ENCODE measurements around the gene DNAAF9.
"Not testable (repeated sequence)": the region's sequence is repeated elsewhere in the genome, so short reads cannot be mapped to it uniquely, and the experiment has no call there.

Gene DNAAF9

DNA sequence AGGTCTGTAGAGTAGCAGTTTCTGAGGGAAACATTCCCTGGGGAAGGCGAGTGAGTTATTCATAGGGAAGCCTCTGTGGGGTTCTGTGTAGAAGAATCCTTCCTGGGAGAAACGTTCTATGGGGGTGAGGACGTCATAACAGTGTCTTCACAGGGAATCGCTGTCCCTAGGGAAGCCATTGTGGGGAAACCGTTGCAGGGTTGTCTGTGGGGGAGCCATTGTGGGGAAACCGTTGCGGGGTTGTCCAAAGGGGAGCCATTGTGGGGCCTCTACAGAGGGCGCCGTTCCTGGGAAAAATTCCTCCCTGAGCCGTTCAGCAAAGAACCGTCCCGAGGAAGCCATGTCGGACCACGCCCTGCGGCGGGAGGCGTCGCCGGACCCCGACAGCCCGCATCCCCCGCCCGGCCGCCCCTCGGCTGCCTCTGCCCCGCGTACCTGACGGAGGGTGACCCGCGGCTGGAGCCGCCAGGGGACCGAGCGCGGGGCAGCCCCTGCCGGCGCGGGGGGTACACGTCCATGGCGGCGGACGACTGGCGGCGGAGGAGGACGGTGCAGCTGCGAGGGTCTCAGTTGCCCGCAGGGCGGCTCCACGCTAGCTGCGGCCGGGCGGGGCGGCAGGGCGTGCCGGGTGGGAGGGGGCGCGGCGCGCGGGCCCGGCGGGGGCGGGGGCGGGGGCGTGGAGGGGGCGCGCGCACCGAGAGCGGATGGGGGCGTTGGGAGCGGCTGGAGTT, at the start of gene DNAAF9:
Gene DNAAF9 (minus strand): TSS at position 630 of the 731 bp plus-strand sequence. CDS start 112 bp downstream, at position 518.
- peak; percentile 7 for DNase-seq

DNA sequence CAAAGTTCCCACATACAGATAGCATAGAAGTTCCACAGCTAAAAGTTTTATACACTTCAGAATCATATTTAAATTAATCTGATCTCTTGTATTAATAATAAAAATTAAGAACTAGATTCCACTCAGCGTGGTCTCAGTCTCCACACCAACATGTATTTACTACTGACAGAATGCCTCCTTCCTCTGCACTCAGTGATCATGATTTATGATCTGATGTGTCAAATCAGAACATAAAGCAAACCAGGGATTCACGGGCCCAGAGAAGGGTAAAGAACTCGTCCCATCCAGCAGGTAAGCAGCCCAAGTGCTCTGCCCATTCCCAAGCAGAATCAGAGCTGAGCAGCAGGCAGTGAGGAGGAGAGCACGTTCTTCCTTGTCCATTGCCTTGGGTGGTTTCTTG, 49.2 kb upstream of the DNAAF9 start:
- no peak for DNase-seq

DNA sequence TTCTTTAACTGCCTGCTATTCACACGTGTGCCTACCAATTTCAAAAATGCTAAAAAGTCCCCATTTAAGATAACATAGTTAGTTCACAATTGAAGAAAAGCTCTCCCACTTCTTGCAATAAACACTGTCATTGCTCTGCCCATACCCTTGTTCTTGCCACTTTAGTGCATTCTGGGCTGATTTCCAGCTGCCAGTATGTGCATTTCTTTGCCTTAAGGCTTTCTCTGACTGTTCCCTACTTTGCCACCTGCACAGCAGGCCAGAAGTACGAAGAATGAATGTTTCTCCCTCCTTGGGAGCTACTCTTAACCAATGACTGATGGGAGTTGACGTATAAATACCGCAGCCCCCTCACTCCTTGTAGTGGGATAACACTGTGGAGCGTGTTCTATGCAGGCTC, 47.4 kb upstream of the DNAAF9 start:
- DNase-seq = no peak

DNA sequence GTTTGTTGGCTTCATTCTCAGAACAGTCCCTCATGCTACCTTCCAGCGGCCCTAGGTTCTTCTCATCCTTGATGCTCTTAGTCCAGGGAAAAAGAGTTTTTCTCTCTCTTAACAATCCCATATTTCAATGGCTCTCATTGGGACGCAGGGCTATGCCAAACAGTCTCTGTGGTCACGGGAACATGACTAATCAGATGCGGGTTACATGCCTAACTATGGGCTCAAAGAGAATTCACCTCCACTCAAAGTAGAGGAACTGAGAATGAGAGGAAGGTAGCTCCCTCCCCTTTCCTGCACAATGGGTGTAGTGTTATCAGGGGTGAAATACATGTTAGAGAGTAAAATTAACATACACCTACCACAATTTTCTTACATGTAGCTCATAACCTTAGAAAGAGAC, 45.2 kb upstream of the DNAAF9 start:
- DNase-seq = no peak

DNA sequence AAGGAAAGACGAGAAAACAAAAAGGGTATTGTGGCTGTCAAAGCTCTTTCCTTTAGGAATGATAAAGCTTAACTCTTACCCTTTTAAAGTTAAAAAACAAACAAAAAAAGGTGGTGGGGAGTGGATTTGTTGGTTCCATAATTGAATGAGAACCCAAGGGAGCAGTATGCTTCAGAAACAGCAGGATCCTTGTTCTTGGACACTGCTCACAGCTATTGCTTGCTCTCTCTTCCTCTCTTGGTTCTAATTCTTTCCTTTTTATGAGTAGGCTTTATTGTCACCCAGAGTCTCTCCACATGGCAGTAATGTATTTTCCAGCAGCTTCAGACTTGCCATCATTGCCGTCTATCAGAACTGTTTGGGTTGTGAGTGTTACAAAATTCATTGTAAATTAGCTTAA, 44.7 kb upstream of the DNAAF9 start:
- no peak for DNase-seq

DNA sequence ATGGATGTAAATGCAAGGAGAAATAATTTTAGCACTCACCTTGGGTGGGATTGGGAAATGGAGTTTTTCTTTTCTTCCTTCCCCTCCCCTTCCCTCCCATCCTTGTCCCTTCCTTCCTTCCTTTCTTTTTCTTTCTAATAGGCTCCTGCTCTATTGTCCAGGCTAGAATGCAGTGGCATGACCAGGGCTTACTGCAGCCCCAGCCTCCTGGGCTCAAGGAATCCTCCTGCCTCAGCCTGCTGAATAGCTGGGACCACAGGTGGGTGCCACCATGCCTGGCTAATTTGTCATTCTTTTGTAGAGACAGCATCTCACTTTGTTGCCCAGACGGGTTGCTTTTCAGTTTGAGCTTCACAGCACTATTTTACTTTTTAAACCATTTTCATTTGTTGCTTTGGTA, 41.9 kb upstream of the DNAAF9 start:
- DNase-seq = no peak

DNA sequence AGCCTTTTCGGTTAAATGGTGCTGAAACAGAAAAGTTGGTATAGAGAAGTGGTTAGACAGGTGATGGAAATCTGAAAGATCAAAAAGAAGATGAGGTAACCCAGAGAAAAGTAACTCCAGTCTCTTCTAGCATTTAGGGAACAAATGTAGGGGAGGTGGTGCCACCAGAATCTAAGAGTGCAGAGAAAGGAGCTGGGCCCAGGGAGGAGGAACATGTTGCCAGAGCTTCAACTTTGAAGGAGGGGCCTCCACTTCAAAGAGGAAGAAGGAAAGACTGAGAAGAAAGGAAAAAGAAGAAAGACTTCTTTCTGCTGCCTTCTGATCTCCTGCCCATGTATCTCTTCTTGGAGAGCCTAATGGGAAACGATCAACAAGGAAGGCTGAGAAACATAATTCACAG, 39.9 kb upstream of the DNAAF9 start:
- no peak for DNase-seq

DNA sequence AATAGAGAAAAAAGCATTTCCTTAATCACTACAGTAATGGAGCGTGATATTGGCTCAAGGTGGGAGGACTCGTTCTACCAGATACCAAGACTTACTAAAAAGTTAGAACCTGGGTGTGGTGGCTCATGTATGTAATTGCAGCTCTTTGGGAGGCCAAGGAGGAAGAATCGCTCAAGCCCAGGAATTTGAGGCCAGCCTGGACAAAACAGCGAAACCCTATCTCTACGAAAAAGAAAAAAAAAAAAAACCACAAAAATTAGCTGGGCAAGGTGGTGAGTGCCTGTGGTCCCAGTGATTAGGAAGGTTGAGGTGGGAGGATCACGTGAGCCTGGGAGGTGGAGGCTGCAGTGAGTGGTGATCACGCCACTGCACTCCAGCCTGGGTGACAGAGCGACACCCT, 39.3 kb upstream of the DNAAF9 start:
- DNase-seq = no peak

DNA sequence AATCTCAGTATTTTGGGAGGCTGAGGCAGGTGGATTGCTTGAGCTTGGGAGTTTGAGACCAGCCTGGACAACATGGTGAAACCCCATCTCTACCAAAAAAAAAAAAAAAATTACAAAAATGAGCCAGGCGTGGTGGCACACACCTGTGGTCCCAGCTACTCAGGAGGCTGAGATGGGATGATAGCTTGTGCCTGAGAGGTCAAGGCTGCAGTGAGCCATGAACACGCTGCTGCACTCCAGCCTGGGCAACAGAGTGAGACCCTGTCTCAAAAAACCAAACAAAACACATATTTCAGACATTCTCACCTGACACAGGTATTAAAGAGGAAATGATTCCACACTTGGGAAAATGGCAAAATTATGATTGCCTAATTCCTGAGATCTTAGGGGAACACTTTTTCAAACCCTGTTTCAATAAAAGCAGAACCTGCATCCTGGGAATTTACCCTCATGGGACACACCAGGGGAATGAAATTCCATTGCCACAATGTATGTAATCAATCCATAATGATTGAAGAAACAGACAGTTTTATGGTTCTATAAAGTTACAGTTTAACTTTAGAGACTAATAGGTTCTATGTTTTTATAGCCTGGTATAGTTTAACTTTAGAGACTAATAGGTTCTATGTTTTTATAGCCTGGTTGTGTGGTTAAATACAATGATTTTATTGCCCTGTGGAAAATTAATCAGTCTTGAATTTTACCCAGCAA, 29.6 kb upstream of the DNAAF9 start:
- DNase-seq = no peak

DNA sequence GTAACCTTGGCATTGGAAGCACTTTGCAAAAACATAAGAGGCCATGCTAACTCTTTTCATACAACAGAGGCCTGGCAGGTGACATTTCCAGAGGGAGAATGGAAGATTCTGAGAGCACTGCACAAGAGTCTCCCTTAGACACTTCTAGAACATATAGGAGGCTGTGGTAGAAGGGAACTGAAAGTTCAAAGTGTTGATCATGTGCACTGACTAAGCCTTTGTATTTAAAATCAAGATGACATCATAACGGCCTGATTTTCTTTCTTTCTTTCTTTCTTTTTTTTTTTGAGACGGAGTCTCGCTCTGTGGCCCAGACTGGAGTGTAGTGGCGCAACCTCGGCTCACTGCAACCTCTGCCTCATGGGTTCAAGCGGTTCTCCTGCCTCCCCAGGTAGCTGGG, 26.8 kb upstream of the DNAAF9 start:
- no peak for DNase-seq

DNA sequence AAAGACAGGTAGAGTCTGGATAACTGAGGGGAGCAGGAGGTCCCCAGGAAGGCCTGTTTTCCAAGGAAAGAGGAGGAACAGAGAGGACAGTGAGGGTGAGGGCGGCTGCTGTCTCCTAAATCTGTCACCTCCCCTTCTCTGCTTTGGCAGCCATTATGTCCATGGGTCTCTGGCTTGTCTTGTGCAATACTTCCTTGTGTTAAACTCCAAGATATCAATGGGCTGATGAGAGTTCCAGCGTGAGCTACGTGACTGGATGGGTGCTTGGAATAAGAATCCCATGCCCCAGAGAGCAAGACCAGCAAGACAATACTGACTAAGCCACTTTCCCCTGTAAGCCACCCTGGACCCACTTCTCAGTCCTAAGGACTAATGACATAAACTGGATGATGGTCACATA, 26.3 kb upstream of the DNAAF9 start:
- DNase-seq = no peak

DNA sequence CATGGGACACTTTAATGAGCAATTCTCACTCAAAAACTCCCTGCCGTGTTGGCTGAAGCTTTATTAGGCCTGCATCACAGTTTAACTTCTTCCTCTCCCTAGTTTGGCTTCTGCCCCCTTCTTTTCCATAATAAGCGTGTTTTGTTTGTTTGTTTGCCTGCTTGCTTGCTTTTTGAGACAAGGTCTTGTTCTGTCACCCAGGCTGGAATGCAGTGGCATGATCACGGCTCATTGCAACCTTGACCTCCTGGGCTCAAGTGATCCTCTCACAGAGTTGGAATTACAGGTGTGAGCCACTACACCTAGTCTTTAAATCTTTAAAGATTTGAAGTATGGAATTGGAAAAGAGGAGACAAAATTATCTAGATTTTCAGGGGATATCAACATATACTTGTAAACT, 25.4 kb upstream of the DNAAF9 start:
- DNase-seq = no peak

DNA sequence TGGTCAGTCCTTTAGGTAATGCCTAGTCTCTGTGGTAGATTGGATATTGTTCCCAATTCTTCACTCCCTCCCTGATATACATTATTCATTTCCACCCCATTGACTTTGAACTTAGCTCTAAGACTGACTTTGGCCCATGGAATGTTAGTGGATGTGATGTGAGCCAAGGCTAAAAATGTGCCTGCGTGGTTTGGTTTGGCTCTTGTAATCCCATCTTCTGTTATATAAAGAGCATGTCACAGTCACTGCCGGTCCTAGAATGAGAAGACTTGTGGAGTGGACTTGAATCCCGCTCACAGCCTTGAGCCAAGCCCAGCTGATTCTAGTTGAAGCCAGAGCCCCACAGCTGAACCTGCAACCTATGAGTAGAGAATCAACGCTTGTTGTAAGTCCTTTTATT, 23.6 kb upstream of the DNAAF9 start:
- DNase-seq = no peak

DNA sequence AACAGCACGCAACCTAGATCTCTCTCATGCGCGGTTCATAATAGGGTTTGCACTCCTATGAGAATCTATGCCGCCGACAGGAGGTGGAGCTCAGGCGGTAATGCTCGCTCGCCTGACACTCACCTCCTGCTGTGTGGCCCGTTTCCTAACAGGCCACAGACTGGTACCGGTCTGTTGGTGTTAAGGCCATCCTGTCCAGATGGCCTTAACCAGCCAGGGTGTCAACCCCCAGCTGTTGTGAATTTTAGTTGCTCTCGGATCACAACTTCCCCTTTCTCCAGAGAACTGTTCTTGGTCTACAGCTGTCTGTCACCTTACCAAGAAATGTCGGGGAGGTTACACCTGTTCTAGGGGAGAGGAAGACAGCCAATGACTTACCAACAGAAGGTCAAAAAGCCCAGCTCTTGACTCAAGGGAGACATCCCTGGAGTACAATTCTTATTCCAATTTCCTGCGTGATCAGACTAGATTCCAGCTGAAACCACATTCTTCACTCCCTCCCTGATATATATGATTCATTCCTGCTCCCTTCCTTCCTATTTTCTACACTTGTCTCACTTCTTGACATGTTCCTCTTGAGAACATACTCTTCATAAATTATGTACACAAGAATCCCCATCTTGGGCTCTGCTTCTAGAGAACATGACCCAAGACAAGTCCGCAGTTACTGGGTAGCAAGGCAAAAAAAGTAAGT, 23.1 kb upstream of the DNAAF9 start:
- no peak for DNase-seq

DNA sequence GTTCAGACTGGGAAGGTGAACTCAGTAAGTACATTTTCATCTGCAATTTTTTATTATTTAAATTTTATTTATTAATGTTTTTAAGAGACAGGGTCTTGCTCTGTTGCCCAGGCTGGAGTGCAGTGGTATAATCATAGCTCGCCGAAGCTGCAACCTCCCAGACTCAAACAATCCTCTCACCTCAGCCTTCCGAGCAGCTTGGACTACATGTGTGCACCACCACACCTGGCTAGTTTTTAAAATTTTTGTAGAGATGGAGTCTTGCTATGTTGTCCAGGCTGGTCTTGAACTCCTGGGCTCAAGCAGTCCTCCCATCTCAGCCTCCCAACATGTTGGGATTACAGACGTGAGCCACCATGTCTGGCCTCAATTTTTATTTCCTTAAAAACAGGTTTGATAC, 19.3 kb upstream of the DNAAF9 start:
- DNase-seq = not testable (repeated sequence)

DNA sequence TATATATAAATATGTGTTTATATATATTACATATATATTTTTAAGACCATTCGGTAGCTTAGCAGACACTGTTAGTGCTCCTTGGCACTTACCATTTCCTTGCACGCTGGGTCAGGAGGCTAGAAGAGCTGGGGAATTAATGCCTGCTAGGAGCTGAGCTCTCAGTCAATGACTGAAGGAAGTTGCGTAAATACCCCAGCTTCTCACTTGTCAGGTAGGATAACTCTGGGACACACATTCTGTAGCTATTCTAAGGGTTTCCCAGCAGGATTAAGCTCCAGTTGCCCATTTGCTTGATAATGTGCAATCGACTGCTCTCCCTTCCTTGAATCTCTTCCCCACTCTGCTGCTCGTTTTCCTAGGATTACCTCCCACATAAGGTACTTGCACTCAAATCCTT, 15.7 kb upstream of the DNAAF9 start:
- DNase-seq = no peak

DNA sequence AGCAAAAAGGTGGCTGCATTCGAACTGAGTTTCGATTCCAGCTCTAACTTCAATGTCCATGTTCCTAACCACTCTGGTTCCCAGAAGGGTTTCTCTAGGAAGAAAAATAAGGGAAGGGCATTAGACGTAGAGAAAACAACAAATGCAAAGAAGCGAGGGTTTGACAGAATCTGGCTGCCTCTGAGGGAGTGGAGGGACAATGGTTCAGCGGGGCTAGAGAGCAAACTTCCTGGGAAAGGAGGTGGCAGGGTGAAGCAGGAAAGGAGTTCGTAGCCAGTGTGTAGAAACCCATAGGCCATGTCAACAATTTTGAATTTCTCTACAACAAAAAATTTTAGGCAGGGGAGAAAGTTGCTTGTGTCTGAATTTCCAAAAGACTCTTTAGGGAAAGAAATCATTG, 14.5 kb upstream of the DNAAF9 start:
- no peak for DNase-seq

DNA sequence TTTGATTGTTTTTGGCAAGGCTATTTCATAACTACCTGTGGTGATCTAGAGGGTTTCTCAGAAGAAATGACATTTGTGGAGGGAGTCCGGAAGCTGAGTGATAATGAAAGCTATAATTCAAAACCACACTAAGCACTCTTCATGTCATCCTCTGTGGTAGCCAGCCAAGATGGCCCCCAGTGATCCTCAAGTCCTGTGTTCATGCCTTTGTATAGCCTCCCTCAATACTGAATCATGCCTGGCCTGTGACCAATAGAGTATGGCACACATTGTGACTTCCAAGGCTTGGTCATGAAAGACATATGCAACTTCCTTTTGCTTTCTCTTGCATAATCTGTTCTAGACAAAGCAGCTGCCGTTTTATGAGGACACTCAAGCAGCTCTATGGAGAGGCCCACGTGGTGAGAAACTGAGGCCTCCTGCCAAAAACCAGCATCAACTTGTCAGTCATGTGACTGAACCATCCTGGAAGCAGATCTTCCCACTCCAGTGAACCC, 12.8 kb upstream of the DNAAF9 start:
- DNase-seq = peak; percentile 85

DNA sequence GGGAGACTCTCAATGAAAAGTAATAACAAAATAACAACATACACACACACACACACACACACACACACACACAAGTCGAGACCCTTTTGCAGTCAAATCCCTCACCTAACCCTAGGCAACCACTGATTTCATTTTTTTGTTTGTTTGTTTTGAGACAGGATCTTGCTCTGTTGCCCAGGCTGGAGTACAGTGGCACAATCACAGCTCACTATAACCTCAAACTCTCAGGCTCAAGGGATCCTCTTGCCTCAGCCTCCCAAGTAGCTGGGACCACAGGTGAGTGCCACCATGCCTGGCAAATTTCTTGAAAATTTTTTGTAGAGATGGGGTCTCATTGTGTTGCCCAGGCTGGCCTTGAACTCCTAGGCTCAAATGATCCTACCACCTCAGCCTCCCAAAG, 10.7 kb upstream of the DNAAF9 start:
- not testable (repeated sequence) for DNase-seq

DNA sequence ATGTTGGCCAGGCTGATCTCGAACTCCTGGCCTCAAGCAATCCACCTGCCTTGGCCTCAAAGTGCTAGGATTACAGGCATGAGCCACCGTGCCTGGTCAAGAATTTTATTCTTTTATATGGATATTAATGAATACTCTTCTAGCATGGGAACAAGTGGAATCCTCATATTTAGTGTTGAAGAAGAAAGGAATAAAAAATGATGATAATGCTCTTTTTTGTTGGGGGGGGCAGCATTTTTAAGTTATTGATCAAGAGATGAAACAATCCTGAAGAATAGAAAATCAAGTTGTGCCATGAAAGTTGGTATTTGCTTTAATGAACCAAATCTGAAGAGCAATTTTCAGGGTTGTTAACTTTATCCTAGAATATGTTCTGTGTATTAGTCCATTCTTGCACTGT, 6.7 kb upstream of the DNAAF9 start:
- DNase-seq = no peak

DNA sequence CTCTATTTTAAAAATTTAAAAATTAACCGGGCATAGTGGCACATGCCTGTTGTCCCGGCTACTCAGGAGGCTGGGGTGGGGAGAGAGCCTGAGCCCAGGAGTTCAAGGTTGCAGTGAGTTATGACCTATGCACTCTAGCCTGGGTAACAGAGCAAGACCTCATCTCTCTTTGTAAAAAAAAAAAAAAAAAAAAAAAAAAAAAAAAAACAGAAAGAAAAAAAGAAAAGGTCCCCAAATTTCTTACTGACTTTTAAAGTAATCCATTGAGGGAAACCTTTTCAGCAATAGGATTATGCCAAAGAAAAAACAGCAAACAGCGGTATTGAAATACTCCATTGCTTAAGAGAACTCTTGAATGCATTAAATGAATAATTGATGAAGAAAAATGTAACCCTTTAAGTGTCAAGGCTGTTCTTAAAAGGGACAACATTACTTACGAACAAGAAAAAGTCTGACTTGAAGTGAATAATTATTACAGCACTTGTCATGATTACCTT, 6.0 kb upstream of the DNAAF9 start:
- no peak for DNase-seq

DNA sequence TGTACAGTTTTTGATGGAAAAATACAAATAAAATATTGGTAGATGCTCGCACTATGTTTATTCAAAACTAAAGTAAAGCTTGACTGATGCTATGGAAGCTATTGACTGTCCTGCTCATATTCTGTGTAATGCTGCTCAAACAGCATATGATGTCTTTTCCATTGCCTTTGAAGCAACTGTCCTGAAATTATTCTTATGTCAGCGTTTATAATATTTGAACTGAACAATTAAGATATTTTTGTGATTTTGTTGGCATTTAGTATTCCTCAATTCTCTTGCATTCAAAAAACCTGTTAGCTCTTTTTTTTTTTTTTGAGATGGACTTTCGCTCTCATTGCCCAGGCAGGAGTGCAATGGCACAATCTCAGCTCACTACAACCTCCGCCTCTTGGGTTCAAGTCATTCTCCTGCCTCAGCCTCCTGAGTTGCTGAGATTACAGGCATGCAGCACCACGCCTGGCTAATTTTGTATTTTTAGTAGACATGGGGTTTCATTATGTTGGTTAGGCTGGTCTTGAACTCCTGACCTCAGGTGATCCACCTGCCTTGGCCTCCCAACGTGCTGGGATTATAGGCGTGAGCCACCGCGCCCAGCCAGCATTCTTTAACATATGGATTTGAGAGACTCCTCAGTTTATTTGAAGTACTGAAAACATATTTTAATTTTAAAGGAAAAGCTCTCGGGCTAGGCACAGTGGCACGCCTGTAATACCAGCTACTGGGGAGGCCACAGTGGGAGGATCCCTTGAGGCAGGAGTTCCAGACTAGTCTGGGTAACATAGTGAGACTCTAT, 5.3 kb upstream of the DNAAF9 start:
- no peak for DNase-seq

DNA sequence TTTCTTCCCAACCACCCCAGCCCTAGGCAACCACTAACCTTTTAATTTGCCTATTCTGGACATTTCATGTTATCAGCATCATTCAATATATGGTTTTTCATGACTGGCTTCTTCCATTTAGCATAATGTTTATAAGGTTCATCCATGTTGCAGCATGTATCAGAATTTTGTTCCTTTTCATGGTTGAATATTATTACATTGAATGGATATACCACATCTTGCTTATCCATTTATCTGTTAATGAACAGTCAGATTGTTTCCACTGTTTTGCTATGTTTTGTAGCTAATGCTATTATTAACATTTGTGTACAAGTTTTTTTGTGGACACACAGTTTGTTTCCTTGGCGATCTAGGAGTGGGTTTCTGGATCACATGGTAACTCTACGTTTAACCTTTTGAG, 3.0 kb upstream of the DNAAF9 start:
- DNase-seq = no peak

Data from DMS153 (cell line).